Prostate gland (tissue), 2 donors: ENCODE measurements around the gene E4F1. TPM values are rescaled to one million over a fixed set of nuclear protein-coding genes. Genes with fewer than 3 reads are reported as not detected.

ENCODE experiments used
- DNase-seq: peaks from one replicate; pipeline ENCODE4 v3.0.0-alpha.2; 2019; ENCODE audit warnings: low spot score
- H3K27ac ChIP-seq, 2 donors: fragments of 200-600 bp; sonication (generic); 2 replicates each; pipeline ENCODE4 v1.5.1; 2017 to 2019
- H3K27me3 ChIP-seq: fragments of 200-600 bp; sonication (generic); replicated peaks from 2 replicates; pipeline ENCODE4 v1.5.1; 2019; ENCODE audit not compliant: insufficient read depth
- H3K36me3 ChIP-seq, 2 donors: fragments of 200-600 bp; sonication (generic); 1 replicate in 1 of 2; 2 replicates in 1 of 2; pipeline versions ENCODE4 v1.5.1 to v1.8.1; 2017 to 2019
- H3K4me1 ChIP-seq: fragments of 200-600 bp; sonication (generic); replicated peaks from 2 replicates; pipeline ENCODE4 v1.5.1; 2019
- H3K4me3 ChIP-seq, 2 donors: fragments of 200-600 bp; sonication (generic); 2 replicates each; pipeline ENCODE4 v1.5.1; 2017 to 2019
- H3K9me3 ChIP-seq: fragments of 200-600 bp; sonication (generic); 2 replicates; pipeline ENCODE4 v1.5.1; 2017
- POLR2A ChIP-seq: fragments of 450-650 bp; IDR thresholded peaks from one replicate; pipeline ENCODE4 v1.6.1; 2016; ENCODE audit warnings: antibody characterized with exemption, mild to moderate bottlenecking
- POLR2AphosphoS5 ChIP-seq: sonication (generic); formaldehyde crosslinking; IDR thresholded peaks from one replicate; pipeline ENCODE4 v1.6.1; 2017; ENCODE audit warnings: antibody characterized with exemption
- WGBS: methylation state at CpG from one replicate; pipeline ENCODE4 v1.1.5; 2018; 5-methylcytosine and 5-hydroxymethylcytosine counted together
- intact Hi-C: fragments of 100-400 bp; cut with DNase I; formaldehyde crosslinking; loops from one replicate; pipeline ENCODE4 v1.14.2; 2022
- total RNA-seq, 2 donors: library from RNA; depleted of rRNA; stranded (reverse); fragments of >200 nt; gene quantifications; one replicate each; pipeline ENCODE4 v1.1.0, GENCODE V29; 2016
- TF ChIP-seq, protein P1 (sequence below), 4 experiments: fragments of 200-600 bp in 2 of 4; fragments of 450-650 bp in 2 of 4; sonication (generic) in 2 of 4; IDR thresholded peaks; 1 replicate in 3 of 4; 2 replicates in 1 of 4; pipeline ENCODE4 v1.5.1; 2016 to 2019; ENCODE audit warnings: antibody characterized with exemption in 4 of 4, mild to moderate bottlenecking in 2 of 4, moderate library complexity in 2 of 4

The E4F1 gene
- total RNA-seq, 2 donors from 2014 or later, result 38.7 to 69.1 TPM

DNA sequence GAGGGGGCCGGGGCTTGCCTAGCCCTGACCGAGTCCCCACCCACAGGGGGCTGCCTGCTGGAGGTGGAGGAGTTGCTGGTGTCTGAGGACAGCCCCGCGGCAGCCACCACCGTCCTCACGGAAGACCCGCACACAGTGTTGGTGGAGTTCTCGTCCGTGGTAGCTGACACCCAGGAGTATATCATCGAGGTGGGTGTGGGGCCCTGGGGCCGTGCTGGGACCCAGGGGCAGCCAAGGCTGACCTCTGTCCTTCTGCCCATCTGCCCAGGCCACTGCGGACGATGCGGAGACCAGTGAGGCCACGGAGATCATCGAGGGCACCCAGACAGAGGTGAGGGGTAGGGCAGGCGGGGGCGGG is 11.4 kb downstream of the E4F1 start:
- Histone ChIP-seq H3K36me3 (peaks cover 10 to 35% of the 10 kb centered on the region in 2 donors), H3K9me3 (no peaks in the 10 kb centered on the region), H3K4me1 (peaks cover 10% of the 10 kb centered on the region), H3K27ac (no peak overlapping the region), H3K4me3 (no peak overlapping the region), H3K27me3 (no peaks in the 10 kb centered on the region)
- intact Hi-C loops, result no loop called here
- 97% methylated on average over 15 of the region's 18 CpGs for whole genome bisulfite sequencing
- no peak for DNase-seq
- TF ChIP-seq, protein P1, sequence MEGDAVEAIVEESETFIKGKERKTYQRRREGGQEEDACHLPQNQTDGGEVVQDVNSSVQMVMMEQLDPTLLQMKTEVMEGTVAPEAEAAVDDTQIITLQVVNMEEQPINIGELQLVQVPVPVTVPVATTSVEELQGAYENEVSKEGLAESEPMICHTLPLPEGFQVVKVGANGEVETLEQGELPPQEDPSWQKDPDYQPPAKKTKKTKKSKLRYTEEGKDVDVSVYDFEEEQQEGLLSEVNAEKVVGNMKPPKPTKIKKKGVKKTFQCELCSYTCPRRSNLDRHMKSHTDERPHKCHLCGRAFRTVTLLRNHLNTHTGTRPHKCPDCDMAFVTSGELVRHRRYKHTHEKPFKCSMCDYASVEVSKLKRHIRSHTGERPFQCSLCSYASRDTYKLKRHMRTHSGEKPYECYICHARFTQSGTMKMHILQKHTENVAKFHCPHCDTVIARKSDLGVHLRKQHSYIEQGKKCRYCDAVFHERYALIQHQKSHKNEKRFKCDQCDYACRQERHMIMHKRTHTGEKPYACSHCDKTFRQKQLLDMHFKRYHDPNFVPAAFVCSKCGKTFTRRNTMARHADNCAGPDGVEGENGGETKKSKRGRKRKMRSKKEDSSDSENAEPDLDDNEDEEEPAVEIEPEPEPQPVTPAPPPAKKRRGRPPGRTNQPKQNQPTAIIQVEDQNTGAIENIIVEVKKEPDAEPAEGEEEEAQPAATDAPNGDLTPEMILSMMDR (IDR thresholded peaks at IDR 0.05), result no peak
- TF ChIP-seq POLR2A (no peak), POLR2AphosphoS5 (no peak)

DNA sequence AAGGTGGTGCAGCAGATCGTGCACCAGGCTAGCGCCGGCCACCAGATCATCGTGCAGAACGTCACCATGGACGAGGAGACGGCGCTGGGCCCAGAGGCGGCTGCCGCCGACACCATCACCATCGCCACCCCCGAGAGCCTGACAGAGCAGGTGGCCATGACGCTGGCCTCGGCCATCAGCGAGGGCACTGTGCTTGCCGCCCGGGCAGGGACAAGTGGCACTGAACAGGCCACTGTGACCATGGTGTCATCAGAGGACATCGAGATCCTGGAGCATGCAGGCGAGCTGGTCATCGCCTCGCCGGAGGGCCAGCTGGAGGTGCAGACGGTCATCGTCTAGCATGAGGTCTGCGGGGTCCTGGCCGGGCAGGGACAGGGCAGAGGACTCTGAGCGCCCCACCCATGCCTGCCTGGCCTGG is 11.9 kb downstream of the E4F1 start:
- DNase-seq, result no peak
- Histone ChIP-seq H3K9me3 (no peaks in the 10 kb centered on the region), H3K4me1 (peaks cover 10% of the 10 kb centered on the region), H3K36me3 (peaks cover 10 to 33% of the 10 kb centered on the region in 2 donors), H3K27me3 (no peaks in the 10 kb centered on the region), H3K27ac (no peak overlapping the region), H3K4me3 (no peak overlapping the region)
- TF ChIP-seq, protein P1 (IDR thresholded peaks at IDR 0.05), result no peak
- TF ChIP-seq POLR2AphosphoS5 (no peak), POLR2A (no peak)
- WGBS, result 91% methylated on average over 20 of the region's 28 CpGs
- intact Hi-C loops, result no loop called here

DNA sequence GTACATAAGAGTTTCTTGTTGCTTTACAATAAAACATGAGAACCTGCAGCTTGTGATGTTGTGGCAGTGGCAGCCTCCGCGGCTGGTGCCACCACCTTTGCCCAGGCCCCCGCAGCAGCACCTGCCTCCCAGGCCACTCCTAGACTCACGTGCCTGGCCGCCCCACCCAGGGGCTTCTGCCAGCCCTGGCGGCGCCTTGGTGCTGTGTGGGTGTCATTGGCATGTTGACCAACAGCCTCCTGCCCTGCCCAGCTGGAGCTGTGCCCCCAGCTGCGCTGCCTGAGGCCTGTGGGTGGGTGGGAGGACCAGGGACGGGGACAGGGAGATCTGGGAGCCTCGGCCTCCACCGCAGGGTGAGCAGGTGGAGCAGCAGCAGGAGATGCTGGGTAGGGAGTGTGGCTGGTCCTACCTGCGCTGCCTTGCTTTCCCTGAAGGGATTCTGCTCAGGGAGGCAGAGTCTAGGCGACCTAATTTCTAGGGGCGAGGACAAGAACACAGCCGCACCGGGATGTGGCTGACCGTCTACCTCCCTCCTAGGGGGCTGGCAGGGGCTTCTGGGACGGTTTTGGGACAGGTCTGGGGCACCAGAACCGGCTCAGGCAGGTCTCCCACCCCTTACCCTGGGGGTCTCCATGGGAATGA is 12.4 kb downstream of the E4F1 start:
- H3K4me1 ChIP-seq, result peaks cover 10% of the 10 kb centered on the region
- peaks cover 10 to 33% of the 10 kb centered on the region in 2 donors for H3K36me3 ChIP-seq
- no peak for DNase-seq
- no peak for TF ChIP-seq POLR2A
- no peak for TF ChIP-seq POLR2AphosphoS5
- TF ChIP-seq, protein P1 (IDR thresholded peaks at IDR 0.05), result no peak
- no peaks in the 10 kb centered on the region for H3K9me3 ChIP-seq
- no peak overlapping the region for H3K27ac ChIP-seq
- intact Hi-C loops, result no loop called here
- H3K27me3 ChIP-seq, result no peaks in the 10 kb centered on the region
- 64% methylated on average over 19 of the region's 19 CpGs for WGBS
- no peak overlapping the region for H3K4me3 ChIP-seq

DNA sequence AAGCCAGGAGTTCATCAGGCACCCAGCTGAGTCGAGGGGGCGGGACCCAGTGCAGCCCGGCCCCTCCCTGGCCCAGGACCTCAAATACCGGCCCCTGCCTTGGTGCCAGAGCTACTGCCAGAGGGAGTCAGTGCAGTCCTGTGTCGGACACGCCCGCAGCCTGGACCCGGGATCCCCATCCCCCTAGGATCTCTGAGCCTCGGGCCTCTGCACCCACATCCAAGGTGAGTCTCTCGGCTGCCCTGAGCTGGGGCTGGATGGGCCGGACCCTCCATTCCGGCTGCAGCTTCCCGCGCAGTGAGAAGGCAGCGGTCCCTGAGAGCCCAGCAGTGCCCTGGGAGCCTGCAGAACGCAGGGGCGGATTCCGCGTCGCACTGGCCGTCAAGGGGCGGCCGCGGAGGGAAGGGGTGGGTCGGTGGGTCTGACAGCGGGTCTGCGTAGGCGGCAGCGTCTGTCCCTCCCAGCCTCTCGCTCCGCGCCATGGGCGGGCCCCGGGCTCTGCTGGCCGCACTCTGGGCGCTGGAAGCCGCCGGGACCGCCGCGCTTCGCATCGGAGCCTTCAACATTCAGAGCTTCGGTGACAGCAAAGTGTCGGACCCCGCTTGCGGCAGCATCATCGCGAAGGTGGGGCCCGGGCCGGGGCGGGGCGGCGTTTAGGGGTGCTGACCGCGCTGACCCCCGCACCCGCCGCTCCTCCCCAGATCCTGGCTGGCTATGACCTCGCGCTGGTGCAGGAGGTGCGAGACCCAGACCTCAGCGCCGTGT is 13.1 kb downstream of the E4F1 start, which contains the start of gene DNASE1L2:
DNASE1L2 (plus strand) TSS at position 108 of the 765 bp plus-strand sequence; CDS start at position 481, 373 bp downstream.
- 3% methylated on average over 57 of the region's 64 CpGs for WGBS
- no peak for DNase-seq
- peaks cover 10 to 33% of the 10 kb centered on the region in 2 donors for H3K36me3 ChIP-seq
- intact Hi-C loops, result no loop called here
- H3K4me3 ChIP-seq, result peak within 1 kb of the TSS in 1 of 2 donors; percentile 13
- no peaks in the 10 kb centered on the region for H3K27me3 ChIP-seq
- H3K4me1 ChIP-seq, result peaks cover 10% of the 10 kb centered on the region
- TF ChIP-seq, protein P1 (IDR thresholded peaks at IDR 0.05), result no peak
- TF ChIP-seq POLR2AphosphoS5 (no peak), POLR2A (no peak)
- H3K9me3 ChIP-seq, result no peaks in the 10 kb centered on the region
- H3K27ac ChIP-seq, result no peak within 1 kb of the TSS
